Cortex of kidney (tissue), 1 donor: ENCODE data around the gene ZBTB47.

Experiments used
- DNase-seq: peaks from one replicate; lab custom pipeline; 2025; lab: John Stamatoyannopoulos, UW

The ZBTB47 gene

DNA sequence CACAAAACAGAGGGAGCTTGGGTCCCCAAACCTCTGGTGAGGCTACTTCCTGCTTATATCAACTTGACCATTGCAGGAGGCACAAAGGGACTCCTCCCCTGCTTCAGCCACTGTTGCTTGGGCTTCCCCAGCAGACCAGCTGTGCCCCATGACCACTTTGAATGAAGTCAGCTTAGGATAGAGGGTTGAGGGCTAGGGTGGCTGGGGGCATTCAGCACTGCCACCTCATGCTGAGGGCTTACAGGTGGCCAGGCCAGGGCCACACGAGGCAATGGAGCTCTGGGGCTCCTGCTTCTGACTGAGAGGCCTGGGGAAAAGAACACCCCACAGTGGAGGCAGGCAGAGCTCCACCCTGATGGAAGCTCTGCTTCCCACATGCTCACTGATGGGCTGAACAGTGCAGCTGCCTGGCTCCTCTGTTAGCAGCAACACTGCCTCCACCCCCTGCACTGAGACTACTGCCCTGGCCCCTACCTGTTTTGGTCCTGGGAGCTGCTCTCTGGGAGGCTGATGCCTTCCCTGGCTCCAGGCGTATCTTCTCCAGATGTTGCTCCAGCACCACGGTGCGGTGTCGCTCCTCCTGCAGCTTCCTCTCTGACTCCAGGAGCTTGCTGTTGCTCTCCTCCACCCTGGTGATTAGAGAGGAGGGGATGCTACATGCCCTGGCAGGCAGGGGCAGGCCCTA is 59.3 kb downstream of the ZBTB47 start:
- DNase-seq = no peak

DNA sequence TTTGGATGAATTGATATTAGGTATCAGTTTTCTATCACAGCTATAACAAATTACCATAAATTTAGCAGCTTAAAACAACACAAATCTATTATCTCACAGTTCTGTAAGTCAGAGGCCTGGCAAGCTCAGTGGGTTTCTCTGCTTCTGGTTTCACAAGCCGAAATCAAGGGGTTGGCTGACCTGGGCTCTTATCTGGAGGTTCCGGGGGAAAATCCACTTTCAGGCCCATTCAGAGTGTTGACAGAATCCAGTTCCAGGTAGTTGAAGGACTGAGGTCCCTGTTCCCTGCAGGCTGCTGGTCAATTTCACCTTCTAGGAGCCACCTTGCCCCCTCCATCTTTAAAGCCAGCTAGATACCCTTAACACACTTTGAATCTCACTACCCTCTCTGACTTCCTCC is 60.2 kb downstream of the ZBTB47 start:
- no peak for DNase-seq

DNA sequence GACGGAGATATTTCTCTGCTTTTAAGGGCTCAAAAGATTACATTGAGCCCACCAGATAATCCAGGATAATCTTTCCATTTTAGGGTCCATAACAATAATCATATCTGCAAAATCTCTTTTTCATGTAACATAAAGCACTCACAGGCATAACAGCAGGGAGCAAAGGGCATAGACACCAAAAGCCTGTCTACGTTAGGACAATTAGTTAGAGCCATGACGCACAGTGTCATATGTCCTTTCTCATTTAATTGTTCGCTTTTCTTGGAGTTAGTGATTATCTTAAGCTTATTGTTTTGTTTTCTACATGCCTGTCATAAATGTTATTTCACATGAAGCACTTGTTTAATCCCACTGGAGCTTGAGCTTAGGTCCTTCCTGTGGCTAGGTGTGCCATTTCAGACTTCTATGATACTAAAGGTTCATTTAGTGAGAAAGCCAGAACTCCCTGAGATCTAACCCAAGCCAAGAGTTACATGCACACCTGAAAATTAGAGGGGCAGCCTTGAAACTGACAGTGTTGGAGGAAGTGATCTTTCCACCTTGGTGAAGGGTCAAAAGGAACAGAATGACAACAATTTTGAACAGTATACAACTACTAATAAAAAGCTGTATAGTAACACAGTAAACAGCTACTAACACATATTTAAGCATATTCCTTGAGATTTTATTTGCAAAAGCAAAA is 60.8 kb downstream of the ZBTB47 start:
- no peak for DNase-seq
